Heart right ventricle (tissue), 16 donors: ENCODE data around the gene FRMD6. TPM values are rescaled to one million over a fixed set of nuclear protein-coding genes. Genes with fewer than 3 reads are reported as not detected.
"Not testable (repeated sequence)": the region's sequence is repeated elsewhere in the genome, so short reads cannot be mapped to it uniquely, and the experiment has no call there.

Source experiments
- ATAC-seq, 8 donors: fragments of 200-7000 bp; cut with Tn5 transposase; one replicate each; pipeline ENCODE4 v1.9.1; 2020; ENCODE audit warnings: mild to moderate bottlenecking in 8 of 8, moderate library complexity in 8 of 8, moderate number of reproducible peaks in 1 of 8
- DNase-seq, 2 donors: peaks; one replicate each; pipeline ENCODE4 v3.0.0-alpha.2; 2020
- H3K27ac ChIP-seq, 10 donors: fragments of 200-600 bp; sonication (generic) in 2 of 10; one replicate each; pipeline versions ENCODE4 v1.5.0 to v1.8.0; 2020 to 2022; ENCODE audit warnings: mild to moderate bottlenecking in 3 of 10
- H3K27me3 ChIP-seq, 7 donors: fragments of 200-600 bp; one replicate each; pipeline ENCODE4 v1.8.0; 2021 to 2022; ENCODE audit warnings: mild to moderate bottlenecking in 2 of 7
- H3K36me3 ChIP-seq, 9 donors: fragments of 200-600 bp; sonication (generic) in 1 of 9; one replicate each; pipeline versions ENCODE4 v1.5.0 to v1.8.0; 2020 to 2022; ENCODE audit warnings: mild to moderate bottlenecking in 2 of 9
- H3K4me1 ChIP-seq, 9 donors: fragments of 200-600 bp; sonication (generic) in 1 of 9; one replicate each; pipeline versions ENCODE4 v1.5.0 to v1.8.0; 2020 to 2022; ENCODE audit warnings: mild to moderate bottlenecking in 4 of 9
- H3K4me3 ChIP-seq, 10 donors: fragments of 200-600 bp; sonication (generic) in 2 of 10; one replicate each; pipeline versions ENCODE4 v1.5.0 to v1.8.0; 2020 to 2022; ENCODE audit warnings: mild to moderate bottlenecking in 7 of 10, moderate library complexity in 2 of 10
- H3K9me3 ChIP-seq, 11 donors: fragments of 200-600 bp in 10 of 11; sonication (generic) in 2 of 11; one replicate each; pipeline versions ENCODE4 v1.5.0 to v1.8.0; 2013 to 2022; ENCODE audit warnings: mild to moderate bottlenecking in 2 of 11, control low read depth in 1 of 11, moderate library complexity in 1 of 11
- WGBS, 2 donors: extraction: QIAGEN DNeasy Blood & Tissue Kit; methylation state at CpG; one replicate each; pipeline ENCODE4 v1.1.7; 2013; ENCODE audit warnings: inconsistent platforms in 1 of 2; 5-methylcytosine and 5-hydroxymethylcytosine counted together
- intact Hi-C, 10 donors: fragments of 100-400 bp; cut with DNase I; formaldehyde crosslinking; loops; one replicate each; pipeline versions ENCODE4 v1.11.1 to v1.14.2; 2022
- polyA plus RNA-seq, 2 donors: library from polyadenylated mRNA; stranded (reverse); fragments of 200-250 nt; gene quantifications; one replicate each; pipeline ENCODE4 v1.2.3, GENCODE V29; 2013
- total RNA-seq, 10 donors: library from RNA; stranded (reverse); fragmentation: NEBNext Ultra II Directional in 3 of 10; extraction: Animal tissue kit (Norgen Biotek cat#: 25700) in 3 of 10; gene quantifications; one replicate each; pipeline versions ENCODE4 v1.2.1 to v1.2.4, GENCODE V29; 2021 to 2023
- TF ChIP-seq, protein P1 (sequence below), 9 donors: fragments of 200-600 bp; sonication (generic) in 2 of 9; IDR thresholded peaks; one replicate each; pipeline versions ENCODE4 v1.5.0 to v1.8.0; 2021 to 2022; ENCODE audit warnings: antibody characterized with exemption in 9 of 9, mild to moderate bottlenecking in 5 of 9, moderate library complexity in 1 of 9
- donor health status: Arrhythmogenic right ventricular cardiomyopathy.
- donor health status: ischemic (EF 13 %, LVEDD 7.1; RV severe dilation, severe dysfunction).
- donor health status: healthy with polysubstance abuse.
- donor health status: DM: no; HTN: yes; CAD: no.
- donor health status: DM: no; HTN: no; CAD: no.
- donor health status: ischemic (EF 25% LVEDD 6.9; RV normal size, moderate dysfunction).
- donor health status: ischemic (EF 25% LVEDD 5.7; RV mildly dilated, moderate dysfunction).
- donor health status: healthy.
- donor health status: DM: yes; HTN: yes; CAD: no.
- donor health status: Ischemic cardiomyopathy.
- donor health status: ischemic (EF 35%, LVEDD 5.7; RV mildly dilated, moderate dysfunction).
- donor health status: nonischemic (EF 11% LVEDD 7.7; RV severe dilation, severe dysfunction).
- donor health status: DM: yes; HTN: yes; CAD: no.
- donor health status: PGD.
- donor health status: ischemic (EF 29% LVEDD 5.4; RV normal size, mild dysfunction).
- donor health status: nonischemic (EF 23%, LVEDD 6.1; RV moderate dilation, normal function).

Gene FRMD6
- total and polyA plus RNA-seq, 12 donors: 2.2 to 14.2 (median 6.6) TPM

DNA sequence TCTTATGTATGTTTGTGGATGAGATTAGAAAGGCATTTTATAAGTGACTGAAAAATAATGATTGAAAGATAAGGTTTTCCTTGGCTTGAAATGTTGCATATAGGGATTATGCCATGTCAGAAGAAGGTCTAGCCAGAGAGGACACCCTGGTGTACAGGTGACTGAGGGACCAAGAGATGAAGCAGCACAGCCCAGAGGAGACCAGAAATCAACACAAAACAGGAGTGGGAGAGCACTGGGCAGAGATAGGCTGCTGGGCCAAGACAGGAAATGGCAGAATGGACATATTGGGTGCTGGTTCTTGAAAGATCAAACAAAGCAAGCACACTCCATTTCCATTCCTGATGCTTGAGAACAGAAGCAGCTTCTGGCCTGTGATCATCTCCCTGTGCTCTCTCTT, 24.4 kb upstream of the FRMD6 start:
- H3K27me3 ChIP-seq: no peaks in the 10 kb centered on the region
- H3K36me3 ChIP-seq: no peaks in the 10 kb centered on the region
- H3K9me3 ChIP-seq: no peaks in the 10 kb centered on the region
- H3K4me1 ChIP-seq: peaks cover 0 to 13% (median 0%) of the 10 kb centered on the region in 9 donors
- H3K27ac ChIP-seq: no peak overlapping the region
- no peak for DNase-seq
- ATAC-seq: no peak
- intact Hi-C loops: no loop called here
- TF ChIP-seq, protein P1, sequence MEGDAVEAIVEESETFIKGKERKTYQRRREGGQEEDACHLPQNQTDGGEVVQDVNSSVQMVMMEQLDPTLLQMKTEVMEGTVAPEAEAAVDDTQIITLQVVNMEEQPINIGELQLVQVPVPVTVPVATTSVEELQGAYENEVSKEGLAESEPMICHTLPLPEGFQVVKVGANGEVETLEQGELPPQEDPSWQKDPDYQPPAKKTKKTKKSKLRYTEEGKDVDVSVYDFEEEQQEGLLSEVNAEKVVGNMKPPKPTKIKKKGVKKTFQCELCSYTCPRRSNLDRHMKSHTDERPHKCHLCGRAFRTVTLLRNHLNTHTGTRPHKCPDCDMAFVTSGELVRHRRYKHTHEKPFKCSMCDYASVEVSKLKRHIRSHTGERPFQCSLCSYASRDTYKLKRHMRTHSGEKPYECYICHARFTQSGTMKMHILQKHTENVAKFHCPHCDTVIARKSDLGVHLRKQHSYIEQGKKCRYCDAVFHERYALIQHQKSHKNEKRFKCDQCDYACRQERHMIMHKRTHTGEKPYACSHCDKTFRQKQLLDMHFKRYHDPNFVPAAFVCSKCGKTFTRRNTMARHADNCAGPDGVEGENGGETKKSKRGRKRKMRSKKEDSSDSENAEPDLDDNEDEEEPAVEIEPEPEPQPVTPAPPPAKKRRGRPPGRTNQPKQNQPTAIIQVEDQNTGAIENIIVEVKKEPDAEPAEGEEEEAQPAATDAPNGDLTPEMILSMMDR (IDR thresholded peaks at IDR 0.05): no peak
- no peak overlapping the region for H3K4me3 ChIP-seq

DNA sequence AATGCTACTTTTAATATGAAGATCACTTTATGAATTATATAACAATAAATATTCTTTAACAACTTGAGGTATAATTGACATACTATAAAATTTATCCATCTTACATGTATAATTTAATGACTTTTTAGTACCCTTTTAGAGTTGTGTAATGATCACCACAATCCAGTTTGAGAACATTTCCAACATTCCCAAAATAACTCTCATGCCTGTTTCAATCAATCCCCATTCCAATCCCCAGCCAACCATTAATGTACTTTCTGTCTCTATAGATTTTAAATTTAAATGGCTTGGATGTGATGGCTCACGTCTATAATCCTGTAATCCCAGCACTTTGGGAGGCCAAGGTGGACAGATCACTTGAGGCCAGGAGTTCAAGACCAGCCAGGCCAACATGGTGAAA, 23.5 kb upstream of the FRMD6 start:
- TF ChIP-seq, protein P1 (IDR thresholded peaks at IDR 0.05): no peak
- ATAC-seq: no peak

DNA sequence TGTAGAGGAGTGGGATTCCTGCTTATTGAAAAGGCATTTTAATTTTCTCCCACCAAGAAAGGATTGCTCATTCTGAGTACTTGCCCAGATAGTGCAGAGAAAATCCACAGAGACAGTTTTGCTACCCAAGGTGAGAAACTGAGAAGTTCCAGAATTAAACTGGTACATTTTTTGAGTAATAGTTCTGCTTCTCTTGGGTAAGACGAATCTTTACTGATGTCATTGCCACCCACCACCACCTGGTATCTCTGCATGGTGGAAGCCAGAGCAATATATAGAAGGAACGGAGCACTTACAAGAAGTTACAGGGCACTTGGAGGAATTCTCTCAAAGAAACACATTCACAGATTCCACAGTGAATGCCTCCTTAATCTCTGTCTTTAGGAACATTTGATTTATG, 20.7 kb upstream of the FRMD6 start:
- 86 to 92% methylated on average over 2 of the region's 2 CpGs for WGBS, 2 donors
- Histone ChIP-seq H3K9me3 (no peaks in the 10 kb centered on the region), H3K4me1 (peaks cover 0 to 13% (median 0%) of the 10 kb centered on the region in 9 donors), H3K4me3 (no peak overlapping the region), H3K27ac (no peak overlapping the region), H3K36me3 (no peaks in the 10 kb centered on the region), H3K27me3 (no peaks in the 10 kb centered on the region)
- TF ChIP-seq, protein P1 (IDR thresholded peaks at IDR 0.05): no peak
- no peak for ATAC-seq
- intact Hi-C loops: no loop called here
- DNase-seq: no peak

More for the DNA sequence above, 23.5 kb upstream of the FRMD6 start:
- peaks cover 0 to 13% (median 0%) of the 10 kb centered on the region in 9 donors for H3K4me1 ChIP-seq
- DNase-seq: no peak
- no peaks in the 10 kb centered on the region for H3K36me3 ChIP-seq
- intact Hi-C loops: no loop called here
- WGBS, 2 donors: 88 to 89% methylated on average over 1 of the region's 1 CpG
- H3K9me3 ChIP-seq: no peaks in the 10 kb centered on the region
- no peak overlapping the region for H3K4me3 ChIP-seq
- no peaks in the 10 kb centered on the region for H3K27me3 ChIP-seq
- no peak overlapping the region for H3K27ac ChIP-seq

DNA sequence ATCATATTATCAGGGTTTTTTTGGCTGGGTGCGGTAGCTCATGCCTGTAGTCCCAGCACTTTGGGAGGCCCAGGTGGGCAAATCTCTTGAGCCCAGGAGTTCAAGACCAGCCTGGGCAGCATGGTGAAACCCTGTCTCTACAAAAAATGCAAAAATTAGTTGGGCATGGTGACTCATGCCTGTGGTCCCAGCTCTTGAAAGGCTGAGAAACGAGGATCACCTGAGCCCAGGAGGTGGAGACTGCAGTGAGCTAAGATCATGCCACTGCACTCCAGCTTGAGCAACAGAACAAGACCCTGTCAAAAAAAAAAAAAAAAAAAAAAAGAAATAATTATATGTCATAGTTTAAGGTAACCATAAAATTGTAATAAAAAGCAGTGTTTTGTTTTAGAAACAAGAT, 18.4 kb upstream of the FRMD6 start:
- DNase-seq, ATAC-seq, H3K27ac ChIP-seq, H3K27me3 ChIP-seq, intact Hi-C loops, H3K4me3 ChIP-seq, H3K36me3 ChIP-seq, H3K9me3 ChIP-seq: not testable (repeated sequence)
- WGBS, 2 donors: 96 to 97% methylated on average over 2 of the region's 2 CpGs
- H3K4me1 ChIP-seq: peaks cover 0 to 11% (median 0%) of the 10 kb centered on the region in 9 donors

DNA sequence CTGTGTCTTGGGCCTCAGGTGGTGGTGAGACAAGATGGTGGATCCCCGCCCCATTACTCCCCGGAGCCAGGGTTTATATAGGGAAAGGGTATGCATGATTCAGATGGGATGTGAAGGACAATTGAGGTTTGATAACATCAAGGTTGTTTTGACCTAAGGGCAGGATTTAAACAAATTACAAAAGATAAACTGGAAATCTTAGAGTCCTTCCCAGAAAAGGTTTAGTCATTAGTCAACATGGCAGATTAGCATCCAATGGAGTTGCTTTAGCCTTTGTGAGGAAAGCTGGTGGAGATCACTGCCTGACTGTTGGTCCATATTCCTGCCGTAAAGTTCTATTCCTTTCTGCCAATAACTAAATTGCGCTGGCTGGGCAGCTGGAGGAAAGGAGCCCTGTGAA, 15.6 kb upstream of the FRMD6 start:
- ATAC-seq: no peak
- no peak for DNase-seq
- Histone ChIP-seq H3K36me3 (no peaks in the 10 kb centered on the region), H3K9me3 (no peaks in the 10 kb centered on the region), H3K4me3 (no peak overlapping the region), H3K27ac (no peak overlapping the region), H3K4me1 (peaks cover 0 to 14% (median 0%) of the 10 kb centered on the region in 9 donors), H3K27me3 (no peaks in the 10 kb centered on the region)
- intact Hi-C loops: no loop called here
- 83 to 88% methylated on average over 4 of the region's 4 CpGs for WGBS, 2 donors
- TF ChIP-seq, protein P1 (IDR thresholded peaks at IDR 0.05): no peak
